GM23338 (cell line): ENCODE measurements around the gene EPHA10.

Experiments used
- CREB1 ChIP-seq: fragments of 250-450 bp; sonication (Bioruptor Pico); IDR thresholded peaks from 2 replicates; pipeline ENCODE4 v1.5.0; 2020; ENCODE audit warnings: low read depth, mild to moderate bottlenecking, moderate library complexity
- ETS1 ChIP-seq: IDR thresholded peaks from 2 replicates; pipeline ENCODE4 v1.6.1; 2016; ENCODE audit warnings: antibody characterized with exemption
- EZH2 ChIP-seq: fragments of 200-600 bp; sonication (generic); IDR thresholded peaks from one replicate; pipeline ENCODE4 v1.8.0; 2017; ENCODE audit warnings: antibody characterized with exemption, mild to moderate bottlenecking, low read depth; ENCODE audit not compliant: unreplicated experiment
- EZH2phosphoT487 ChIP-seq: fragments of 200-600 bp; sonication (generic); IDR thresholded peaks from one replicate; pipeline ENCODE4 v1.8.1; 2018; ENCODE audit warnings: antibody characterized with exemption; ENCODE audit not compliant: unreplicated experiment
- JUNB ChIP-seq: IDR thresholded peaks from one replicate; pipeline ENCODE4 v1.6.1; 2016; ENCODE audit warnings: antibody characterized with exemption; ENCODE audit not compliant: unreplicated experiment
- POLR2AphosphoS5 ChIP-seq: IDR thresholded peaks from 2 replicates; pipeline ENCODE4 v1.6.1; 2016; ENCODE audit warnings: antibody characterized with exemption, low read depth
- REST ChIP-seq: IDR thresholded peaks from one replicate; pipeline ENCODE4 v1.6.1; 2018; ENCODE audit warnings: antibody characterized with exemption; ENCODE audit not compliant: unreplicated experiment
- STAT1 ChIP-seq: IDR thresholded peaks from one replicate; pipeline ENCODE4 v1.6.1; 2016; ENCODE audit warnings: antibody characterized with exemption; ENCODE audit not compliant: unreplicated experiment
- ZNF114 ChIP-seq: fragments of 250-450 bp; sonication (Bioruptor Pico); IDR thresholded peaks from 2 replicates; pipeline ENCODE4 v1.5.0; 2020; ENCODE audit warnings: mild to moderate bottlenecking, moderate library complexity
- ZNF331 ChIP-seq: fragments of 250-450 bp; sonication (Bioruptor Pico); IDR thresholded peaks from 2 replicates; pipeline ENCODE4 v1.5.0; 2020; ENCODE audit warnings: low read depth, mild to moderate bottlenecking, moderate library complexity
- TF ChIP-seq, protein P1 (sequence below), 2 experiments: fragments of 200-600 bp in 1 of 2; sonication (generic) in 1 of 2; conservative IDR thresholded peaks; 2 replicates each; pipeline versions ENCODE4 v1.5.1 to v1.6.1; 2016 to 2017; ENCODE audit warnings: antibody characterized with exemption in 2 of 2, low read depth in 2 of 2, mild to moderate bottlenecking in 2 of 2, moderate library complexity in 1 of 2

DNA sequence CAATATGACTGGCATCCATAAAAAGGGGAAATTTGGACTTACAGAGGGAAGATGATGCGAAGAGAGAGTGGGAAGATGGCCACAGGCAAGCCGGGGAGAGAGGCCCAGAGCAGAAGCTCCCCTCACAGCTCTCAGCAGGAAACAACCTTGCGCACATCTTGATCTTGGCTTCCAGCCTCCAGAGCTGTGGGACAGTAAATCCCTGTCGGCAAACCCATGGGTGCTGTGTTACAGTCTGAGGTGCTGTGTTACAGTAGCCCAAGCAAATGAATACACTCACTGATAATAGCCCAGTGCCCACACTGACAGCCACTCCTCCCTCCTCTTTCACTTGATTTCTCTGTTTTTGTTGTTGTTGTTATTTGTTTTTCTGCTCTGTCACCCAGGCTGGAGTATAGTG lies 50.2 kb downstream of the EPHA10 start:
- TF ChIP-seq, protein P1, sequence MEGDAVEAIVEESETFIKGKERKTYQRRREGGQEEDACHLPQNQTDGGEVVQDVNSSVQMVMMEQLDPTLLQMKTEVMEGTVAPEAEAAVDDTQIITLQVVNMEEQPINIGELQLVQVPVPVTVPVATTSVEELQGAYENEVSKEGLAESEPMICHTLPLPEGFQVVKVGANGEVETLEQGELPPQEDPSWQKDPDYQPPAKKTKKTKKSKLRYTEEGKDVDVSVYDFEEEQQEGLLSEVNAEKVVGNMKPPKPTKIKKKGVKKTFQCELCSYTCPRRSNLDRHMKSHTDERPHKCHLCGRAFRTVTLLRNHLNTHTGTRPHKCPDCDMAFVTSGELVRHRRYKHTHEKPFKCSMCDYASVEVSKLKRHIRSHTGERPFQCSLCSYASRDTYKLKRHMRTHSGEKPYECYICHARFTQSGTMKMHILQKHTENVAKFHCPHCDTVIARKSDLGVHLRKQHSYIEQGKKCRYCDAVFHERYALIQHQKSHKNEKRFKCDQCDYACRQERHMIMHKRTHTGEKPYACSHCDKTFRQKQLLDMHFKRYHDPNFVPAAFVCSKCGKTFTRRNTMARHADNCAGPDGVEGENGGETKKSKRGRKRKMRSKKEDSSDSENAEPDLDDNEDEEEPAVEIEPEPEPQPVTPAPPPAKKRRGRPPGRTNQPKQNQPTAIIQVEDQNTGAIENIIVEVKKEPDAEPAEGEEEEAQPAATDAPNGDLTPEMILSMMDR (conservative IDR thresholded peaks at IDR 0.05; ENCODE audit: low read depth in 2 of 2) = no peak
- TF ChIP-seq REST (no peak), EZH2 (no peak), CREB1 (CRISPR knock-in tag) (no peak), JUNB (no peak), POLR2AphosphoS5 (no peak), EZH2phosphoT487 (no peak), ZNF331 (CRISPR knock-in tag) (no peak), STAT1 (no peak), ETS1 (no peak), ZNF114 (CRISPR knock-in tag) (no peak)
